HG03025 (cell line): ENCODE data around the gene FOXK2.

Source experiments
- ATAC-seq: cut with Tn5 transposase; IDR thresholded peaks from one replicate; pipeline ENCODE4 v1.9.1; 2021; ENCODE audit warnings: mild to moderate bottlenecking, moderate library complexity; ENCODE audit not compliant: unreplicated experiment, low FRiP score

FOXK2 gene

GRCh38 chr17:82518826-82519810 lies at the start of gene FOXK2:
TSS of gene FOXK2 (plus strand) at chr17:82519732. CDS start at chr17:82519889, 157 bp downstream.
- peak; percentile 90 for ATAC-seq

GRCh38 chr17:82470065-82470464 lies 49.5 kb upstream of the FOXK2 start:
- no peak for ATAC-seq

- ATAC-seq = no peak
Measured at GRCh38 chr17:82474223-82475010, 45.1 kb upstream of the FOXK2 start.

- ATAC-seq = no peak
Measured at GRCh38 chr17:82475458-82475857, 44.1 kb upstream of the FOXK2 start.

- no peak for ATAC-seq
Measured at GRCh38 chr17:82477934-82478333, 41.6 kb upstream of the FOXK2 start.

GRCh38 chr17:82479602-82480001 lies 39.9 kb upstream of the FOXK2 start:
- no peak for ATAC-seq

GRCh38 chr17:82480318-82480717 lies 39.2 kb upstream of the FOXK2 start:
- no peak for ATAC-seq

GRCh38 chr17:82483204-82483660 lies 36.3 kb upstream of the FOXK2 start:
- ATAC-seq = no peak

GRCh38 chr17:82483836-82484235 lies 35.7 kb upstream of the FOXK2 start:
- ATAC-seq = no peak

GRCh38 chr17:82486231-82487094 lies 33.1 kb upstream of the FOXK2 start:
- ATAC-seq = no peak

- no peak for ATAC-seq
Measured at GRCh38 chr17:82487910-82488309, 31.6 kb upstream of the FOXK2 start.

GRCh38 chr17:82489117-82489516 lies 30.4 kb upstream of the FOXK2 start:
- no peak for ATAC-seq

- ATAC-seq = no peak
Measured at GRCh38 chr17:82489851-82490511, 29.6 kb upstream of the FOXK2 start.

GRCh38 chr17:82490512-82491195 lies 28.9 kb upstream of the FOXK2 start:
- no peak for ATAC-seq

GRCh38 chr17:82491196-82491530 lies 28.4 kb upstream of the FOXK2 start:
- no peak for ATAC-seq

GRCh38 chr17:82491533-82491932 lies 28.0 kb upstream of the FOXK2 start:
- ATAC-seq = no peak

- ATAC-seq = no peak
Measured at GRCh38 chr17:82492643-82493225, 26.8 kb upstream of the FOXK2 start.

GRCh38 chr17:82493226-82493781 lies 26.2 kb upstream of the FOXK2 start:
- ATAC-seq = no peak
